B cell (primary cell): ENCODE results near the gene SLC35E2B. TPM values are rescaled to one million over a fixed set of nuclear protein-coding genes. Genes with fewer than 3 reads are reported as not detected.

Experiments used
- ATAC-seq: fragments of 200-7000 bp; cut with Tn5 transposase; one replicate; pipeline ENCODE4 v1.10.0; 2021; ENCODE audit warnings: low read depth, mild to moderate bottlenecking, moderate number of reproducible peaks, moderate library complexity
- CTCF ChIA-PET: fragments of 350-600 bp; sonication (Branson Sonifier 250); formaldehyde crosslinking; loops from one replicate; lab custom pipeline; 2021; ENCODE audit warnings: antibody characterized with exemption, inconsistent platforms; lab: Charles Lee
- POLR2A ChIA-PET: fragments of 350-600 bp; sonication (Branson Sonifier 250); formaldehyde crosslinking; loops from one replicate; lab custom pipeline; 2021; ENCODE audit warnings: antibody characterized with exemption; lab: Charles Lee
- DNase-seq: peaks from one replicate; pipeline ENCODE4 v3.0.0; 2013
- H2AFZ ChIP-seq: 2 replicates; pipeline ENCODE4 v1.6.1; 2012; ENCODE audit warnings: mild to moderate bottlenecking, low read depth, low read length; ENCODE audit not compliant: insufficient read depth, poor library complexity, severe bottlenecking
- H3K27ac ChIP-seq, 2 donors: 1 replicate in 1 of 2; 2 replicates in 1 of 2; pipeline ENCODE4 v1.5.1; 2012 to 2013; ENCODE audit warnings: low read length in 2 of 2, mild to moderate bottlenecking in 2 of 2, moderate library complexity in 1 of 2
- H3K27me3 ChIP-seq, 4 experiments: fragments of 200-600 bp in 1 of 4; sonication (generic) in 1 of 4; replicated peaks in 1 of 4; 1 replicate in 2 of 4; 2 replicates in 2 of 4; pipeline versions ENCODE4 v1.6.1 to v1.7.0; 2013 to 2016; ENCODE audit warnings: low read length in 3 of 4, mild to moderate bottlenecking in 2 of 4, mixed read lengths in 1 of 4, moderate library complexity in 1 of 4; ENCODE audit not compliant: insufficient read depth in 4 of 4, control insufficient read depth in 3 of 4; ENCODE audit errors: control extremely low read depth in 1 of 4
- H3K36me3 ChIP-seq, 2 experiments: replicated peaks in 1 of 2; 1 replicate in 1 of 2; 2 replicates in 1 of 2; pipeline versions ENCODE4 v1.6.1 to v1.7.1; 2013; ENCODE audit warnings: low read length in 1 of 2; ENCODE audit not compliant: insufficient read depth in 2 of 2, control insufficient read depth in 1 of 2; ENCODE audit errors: control extremely low read depth in 1 of 2, extremely low read depth in 1 of 2
- H3K4me1 ChIP-seq, 2 donors: fragments of 200-600 bp in 1 of 2; sonication (generic) in 1 of 2; 1 replicate in 1 of 2; 2 replicates in 1 of 2; pipeline versions ENCODE4 v1.5.1 to v1.6.1; 2013 to 2017; ENCODE audit warnings: low read length in 2 of 2; ENCODE audit not compliant: control insufficient read depth in 2 of 2, insufficient read depth in 2 of 2
- H3K4me2 ChIP-seq: replicated peaks from 2 replicates; pipeline ENCODE3; 2012; ENCODE audit warnings: mild to moderate bottlenecking, low read depth, low read length; ENCODE audit not compliant: poor library complexity, severe bottlenecking
- H3K4me3 ChIP-seq, 5 experiments: fragments of 200-600 bp in 1 of 5; sonication (generic) in 1 of 5; 1 replicate in 3 of 5; 2 replicates in 2 of 5; pipeline versions ENCODE4 v1.5.1 to v1.7.0; 2011 to 2016; ENCODE audit warnings: low read length in 4 of 5, mild to moderate bottlenecking in 4 of 5, low read depth in 2 of 5, control low read depth in 1 of 5, moderate library complexity in 1 of 5; ENCODE audit not compliant: insufficient read depth in 1 of 5; ENCODE audit errors: control extremely low read depth in 1 of 5, extremely low read depth in 1 of 5
- H3K79me2 ChIP-seq: fragments of 200-600 bp; sonication (generic); one replicate; pipeline ENCODE4 v1.6.0; 2016; ENCODE audit warnings: low read length; ENCODE audit not compliant: control insufficient read depth, insufficient read depth
- H3K9ac ChIP-seq: fragments of 200-600 bp; sonication (generic); 2 replicates; pipeline ENCODE4 v1.6.1; 2017; ENCODE audit warnings: mild to moderate bottlenecking, low read length, moderate library complexity
- H3K9me3 ChIP-seq, 3 donors: one replicate each; pipeline versions ENCODE4 v1.6.1 to v1.7.1; 2013; ENCODE audit warnings: low read length in 2 of 3; ENCODE audit not compliant: control insufficient read depth in 2 of 3, insufficient read depth in 1 of 3; ENCODE audit errors: control extremely low read depth in 1 of 3
- H4K20me1 ChIP-seq: 2 replicates; pipeline ENCODE4 v1.6.0; 2012; ENCODE audit warnings: mild to moderate bottlenecking, low read length; ENCODE audit not compliant: insufficient read depth, control insufficient read depth, poor library complexity, severe bottlenecking
- H3K27ac Mint-ChIP-seq: one replicate; pipeline ENCODE4 v1.8.0; 2021; ENCODE audit warnings: mixed read lengths
- H3K27me3 Mint-ChIP-seq: one replicate; pipeline ENCODE4 v1.8.0; 2021; ENCODE audit warnings: mixed read lengths
- H3K4me1 Mint-ChIP-seq: one replicate; pipeline ENCODE4 v1.8.0; 2021; ENCODE audit warnings: mixed read lengths
- H3K4me3 Mint-ChIP-seq: one replicate; pipeline ENCODE4 v1.8.0; 2021; ENCODE audit warnings: mixed read lengths
- H3K9me3 Mint-ChIP-seq: one replicate; pipeline ENCODE4 v1.8.0; 2022; ENCODE audit warnings: mixed read lengths; ENCODE audit not compliant: insufficient read depth
- CTCF ChIP-seq: fragments of 200-600 bp; IDR thresholded peaks from one replicate; pipeline ENCODE4 v1.8.0; 2022; ENCODE audit warnings: antibody characterized with exemption, mild to moderate bottlenecking
- EZH2 ChIP-seq: IDR thresholded peaks from 2 replicates; pipeline ENCODE4 v1.6.1; 2012; ENCODE audit warnings: borderline replicate concordance, low read depth, mild to moderate bottlenecking, moderate library complexity, low read length; ENCODE audit not compliant: insufficient read depth, poor library complexity, severe bottlenecking
- WGBS: methylation state at CpG from one replicate; pipeline ENCODE4 v1.1.5; 2013; ENCODE audit warnings: missing lambda C conversion rate; ENCODE audit not compliant: insufficient coverage; 5-methylcytosine and 5-hydroxymethylcytosine counted together
- intact Hi-C: fragments of 100-400 bp; cut with micrococcal nuclease; formaldehyde crosslinking; loops from one replicate; pipeline ENCODE4 v1.10.0; 2022
- polyA plus RNA-seq: library from polyadenylated mRNA; depleted of rRNA; stranded (reverse); fragments of >200 nt; gene quantifications from 2 replicates; pipeline ENCODE4 v1.2.3, GENCODE V29; 2012
- total RNA-seq, 2 donors: library from RNA; stranded (reverse); fragments of 120-200 nt in 1 of 2; gene quantifications; 1 replicate in 1 of 2; 2 replicates in 1 of 2; pipeline versions ENCODE4 v1.2.3 to v1.2.4, GENCODE V29; 2013 to 2022

The SLC35E2B gene
- total and polyA plus RNA-seq, 2 donors (not counting 1 experiment from before 2014, with no cell fraction given) = 64.4 to 107 TPM

- 97% methylated on average over 50 of the region's 51 CpGs for WGBS
- no peak overlapping the region for H3K4me2 ChIP-seq
- no peak for ATAC-seq
- Mint-ChIP-seq H3K27ac (no peak overlapping the region), H3K9me3 (no peaks in the 10 kb centered on the region), H3K4me3 (no peak overlapping the region), H3K27me3 (no peaks in the 10 kb centered on the region), H3K4me1 (peaks cover 2% of the 10 kb centered on the region)
- DNase-seq = no peak
- H3K36me3 ChIP-seq = no peaks in the 10 kb centered on the region
- H3K9me3 ChIP-seq = no peaks in the 10 kb centered on the region
- no peak overlapping the region for H3K9ac ChIP-seq
- no peak overlapping the region for H3K4me3 ChIP-seq
- CTCF ChIA-PET = no interaction called here
- H4K20me1 ChIP-seq = peaks cover 10% of the 10 kb centered on the region
- H2AFZ ChIP-seq = no peak overlapping the region
- H3K27me3 ChIP-seq = no peaks in the 10 kb centered on the region
- peaks cover 0 to 4% of the 10 kb centered on the region in 2 donors for H3K4me1 ChIP-seq
- H3K79me2 ChIP-seq = peaks cover 4% of the 10 kb centered on the region
- H3K27ac ChIP-seq = no peak overlapping the region
- TF ChIP-seq CTCF = no peak
- no peak for TF ChIP-seq EZH2
- intact Hi-C loops = no loop called here
- POLR2A ChIA-PET = no interaction called here
Measured at GRCh38 chr1:1623631-1624442, 68.8 kb downstream of the SLC35E2B start.

DNA sequence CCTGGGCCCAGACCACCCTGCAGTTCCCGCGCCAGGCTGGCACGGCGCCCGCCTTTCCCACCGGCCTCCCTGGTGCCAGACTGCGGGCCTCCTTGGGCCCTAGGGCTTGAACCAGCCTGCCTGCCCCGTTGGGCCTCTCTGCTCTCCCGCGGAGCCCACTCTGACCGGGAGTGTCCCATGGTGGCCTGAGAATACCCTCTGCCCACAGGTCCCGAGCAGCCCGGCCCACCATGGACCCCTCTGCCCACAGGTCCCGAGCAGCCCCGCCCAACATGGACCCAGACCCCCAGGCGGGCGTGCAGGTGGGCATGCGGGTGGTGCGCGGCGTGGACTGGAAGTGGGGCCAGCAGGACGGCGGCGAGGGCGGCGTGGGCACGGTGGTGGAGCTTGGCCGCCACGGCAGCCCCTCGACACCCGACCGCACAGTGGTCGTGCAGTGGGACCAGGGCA lies 69.4 kb downstream of the SLC35E2B start:
- Mint-ChIP-seq H3K27ac (no peak overlapping the region), H3K4me1 (peaks cover 2% of the 10 kb centered on the region), H3K27me3 (no peaks in the 10 kb centered on the region), H3K9me3 (no peaks in the 10 kb centered on the region), H3K4me3 (no peak overlapping the region)
- intact Hi-C loops = no loop called here
- ChIA-PET POLR2A (no interaction called here), CTCF (no interaction called here)
- no peak overlapping the region for H2AFZ ChIP-seq
- no peak overlapping the region for H3K4me3 ChIP-seq
- peaks cover 0 to 2% of the 10 kb centered on the region in 2 experiments for H3K36me3 ChIP-seq
- no peak overlapping the region for H3K27ac ChIP-seq
- ATAC-seq (no peak), DNase-seq (no peak)
- peaks cover 10% of the 10 kb centered on the region for H4K20me1 ChIP-seq
- H3K9ac ChIP-seq = no peak overlapping the region
- no peaks in the 10 kb centered on the region for H3K4me1 ChIP-seq
- WGBS = 96% methylated on average over 33 of the region's 33 CpGs
- no peak overlapping the region for H3K4me2 ChIP-seq
- H3K79me2 ChIP-seq = peaks cover 4% of the 10 kb centered on the region
- H3K9me3 ChIP-seq = no peaks in the 10 kb centered on the region
- H3K27me3 ChIP-seq = no peaks in the 10 kb centered on the region
- TF ChIP-seq CTCF (no peak), EZH2 (no peak)
